ENCODE results near the gene PCOLCE2. TPM values are rescaled to one million over a fixed set of nuclear protein-coding genes. Genes with fewer than 3 reads are reported as not detected.

Gene PCOLCE2
- total RNA-seq, 1 experiment from 2014 or later, result 26.5 TPM

- no peak for DNase-seq (ENCODE audit: low read depth)
These were observed 79.6 kb downstream of the PCOLCE2 start for GRCh38 chr3:142809259-142809658.

- peak; percentile 92 for DNase-seq (ENCODE audit: low read depth)
These were observed 80.6 kb downstream of the PCOLCE2 start for GRCh38 chr3:142808103-142808917.

- DNase-seq (ENCODE audit: low read depth), result no peak
These were observed 86.0 kb downstream of the PCOLCE2 start for GRCh38 chr3:142802891-142803290.

- DNase-seq (ENCODE audit: low read depth), result no peak
These were observed 87.1 kb downstream of the PCOLCE2 start for GRCh38 chr3:142801746-142802145.

GRCh38 chr3:142796823-142797222, 92.1 kb downstream of the PCOLCE2 start:
- DNase-seq (ENCODE audit: low read depth), result no peak

- DNase-seq (ENCODE audit: low read depth), result no peak
These were observed 93.6 kb downstream of the PCOLCE2 start for GRCh38 chr3:142795332-142795731.

- no peak for DNase-seq (ENCODE audit: low read depth)
These were observed 94.4 kb downstream of the PCOLCE2 start for GRCh38 chr3:142794508-142794907.

GRCh38 chr3:142787719-142788118, 101.2 kb downstream of the PCOLCE2 start:
- DNase-seq (ENCODE audit: low read depth), result no peak

GRCh38 chr3:142785996-142786395, 102.9 kb downstream of the PCOLCE2 start:
- no peak for DNase-seq (ENCODE audit: low read depth)

GRCh38 chr3:142784228-142784627, 104.7 kb downstream of the PCOLCE2 start:
- no peak for DNase-seq (ENCODE audit: low read depth)

GRCh38 chr3:142782616-142783015, 106.3 kb downstream of the PCOLCE2 start:
- no peak for DNase-seq (ENCODE audit: low read depth)

GRCh38 chr3:142779591-142779990, 109.3 kb downstream of the PCOLCE2 start:
- DNase-seq (ENCODE audit: low read depth), result peak; percentile 34

- DNase-seq (ENCODE audit: low read depth), result no peak
These were observed 110.3 kb downstream of the PCOLCE2 start for GRCh38 chr3:142778541-142778940.

- no peak for DNase-seq (ENCODE audit: low read depth)
These were observed 111.0 kb downstream of the PCOLCE2 start for GRCh38 chr3:142777927-142778326.

GRCh38 chr3:142768338-142768737, 120.5 kb downstream of the PCOLCE2 start:
- DNase-seq (ENCODE audit: low read depth), result no peak

Other genes with a start within 250 kb of the PCOLCE2 start
- gene TRPC1, start 165.0 kb downstream of the PCOLCE2 start, total RNA-seq (2014; rRNA removed; shearing (Covaris generic)), result 23.9 and 25.2 TPM in 2 replicates
- 0.12 and 0.59 TPM in 2 replicates for gene PAQR9, start 74.6 kb upstream of the PCOLCE2 start, total RNA-seq (2014; rRNA removed; shearing (Covaris generic))
- 73.5 and 83.3 TPM in 2 replicates for gene U2SURP, start 112.5 kb upstream of the PCOLCE2 start, total RNA-seq (2014; rRNA removed; shearing (Covaris generic))
- gene CHST2, start 230.7 kb upstream of the PCOLCE2 start, total RNA-seq (2014; rRNA removed; shearing (Covaris generic)), result 2.8 and 3.4 TPM in 2 replicates